BJ (cell line): ENCODE data around the gene MAGT1. TPM values are rescaled to one million over a fixed set of nuclear protein-coding genes. Genes with fewer than 3 reads are reported as not detected.
"Not testable (repeated sequence)": the region's sequence is repeated elsewhere in the genome, so short reads cannot be mapped to it uniquely, and the experiment has no call there.

Experiments
- CTCF ChIA-PET: fragments of 350-600 bp; formaldehyde crosslinking; extraction: SDS; loops from one replicate; lab custom pipeline; 2021; ENCODE audit warnings: antibody characterized with exemption, inconsistent platforms; lab: Yijun Ruan, JAX
- POLR2A ChIA-PET: fragments of 300-600 bp; sonication (Branson Sonifier 250); formaldehyde crosslinking; extraction: SDS; loops from one replicate; lab custom pipeline; 2021; ENCODE audit warnings: antibody characterized with exemption; lab: Charles Lee
- DNase-seq: peaks from one replicate; pipeline ENCODE4 v3.0.0-alpha.2; 2011; ENCODE audit warnings: low read depth
- H3K27me3 ChIP-seq: 2 replicates; pipeline ENCODE4 v1.6.0; 2011; ENCODE audit warnings: low read length; ENCODE audit not compliant: control insufficient read depth, insufficient read depth
- H3K36me3 ChIP-seq: 2 replicates; pipeline ENCODE4 v1.5.1; 2011; ENCODE audit warnings: low read length; ENCODE audit not compliant: control insufficient read depth, insufficient read depth
- H3K4me3 ChIP-seq: 2 replicates; pipeline ENCODE4 v1.5.1; 2011; ENCODE audit warnings: low read depth, mild to moderate bottlenecking, control low read depth, low read length
- CTCF ChIP-seq: IDR thresholded peaks from 2 replicates; pipeline ENCODE4 v1.5.1; 2011; ENCODE audit warnings: low read depth, mild to moderate bottlenecking, control low read depth, inconsistent platforms, low read length, moderate library complexity; ENCODE audit not compliant: insufficient read depth
- polyA plus RNA-seq: library from polyadenylated mRNA; depleted of rRNA; stranded (reverse); fragments of >200 nt; gene quantifications from 2 replicates; pipeline ENCODE4 v1.2.3, GENCODE V29; 2011

Gene MAGT1
- polyA plus RNA-seq, 1 experiment = 38.2 TPM

- ChIA-PET POLR2A (no interaction called here), CTCF (interaction anchor here (0.7 kb wide), 1 partner anchor 694 kb away, joined by 3 read pairs; no protein-coding TSS in a partner anchor)
- no peaks in the 10 kb centered on the region for H3K27me3 ChIP-seq
- peak within 1 kb of the TSS; percentile 66 for H3K4me3 ChIP-seq
- TF ChIP-seq CTCF = peak; percentile 64
- DNase-seq = peak; percentile 87
- no peaks in the 10 kb centered on the region for H3K36me3 ChIP-seq
Observed at GRCh38 chrX:77899081-77899828, 4.0 kb upstream of the MAGT1 start, which contains the start of gene COX7B. Gene COX7B (plus strand): TSS chrX:77899468. CDS start chrX:77899554, 86 bp downstream.

GRCh38 chrX:77893713-77894112 is 1.5 kb downstream of the MAGT1 start:
- no peak for DNase-seq
- CTCF ChIA-PET = no interaction called here
- Histone ChIP-seq H3K4me3 (no peak overlapping the region), H3K36me3 (no peaks in the 10 kb centered on the region), H3K27me3 (no peaks in the 10 kb centered on the region)
- no peak for TF ChIP-seq CTCF
- POLR2A ChIA-PET = no interaction called here

GRCh38 chrX:77892887-77893286 is 2.3 kb downstream of the MAGT1 start:
- H3K36me3 ChIP-seq = no peaks in the 10 kb centered on the region
- no peak for DNase-seq
- no peak overlapping the region for H3K4me3 ChIP-seq
- TF ChIP-seq CTCF = no peak
- ChIA-PET POLR2A (no interaction called here), CTCF (no interaction called here)
- H3K27me3 ChIP-seq = no peaks in the 10 kb centered on the region

- POLR2A ChIA-PET, CTCF ChIA-PET, H3K36me3 ChIP-seq, H3K27me3 ChIP-seq, H3K4me3 ChIP-seq, DNase-seq: not testable (repeated sequence)
Observed at GRCh38 chrX:77881418-77881817, 13.8 kb downstream of the MAGT1 start.

GRCh38 chrX:77875372-77875771 is 19.9 kb downstream of the MAGT1 start:
- no peak for TF ChIP-seq CTCF
- CTCF ChIA-PET = no interaction called here
- no peak for DNase-seq
- Histone ChIP-seq H3K27me3 (no peaks in the 10 kb centered on the region), H3K4me3 (no peak overlapping the region), H3K36me3 (no peaks in the 10 kb centered on the region)
- POLR2A ChIA-PET = no interaction called here

GRCh38 chrX:77831544-77831943 is 63.7 kb downstream of the MAGT1 start:
- H3K4me3 ChIP-seq, POLR2A ChIA-PET, CTCF ChIA-PET, DNase-seq, H3K36me3 ChIP-seq, H3K27me3 ChIP-seq: not testable (repeated sequence)

- CTCF ChIA-PET, H3K36me3 ChIP-seq, DNase-seq, H3K4me3 ChIP-seq, POLR2A ChIA-PET, H3K27me3 ChIP-seq: not testable (repeated sequence)
Observed at GRCh38 chrX:77821989-77822388, 73.2 kb downstream of the MAGT1 start.
